Lower leg skin (tissue), 4 donors: ENCODE measurements around the gene GNAT3. TPM values are rescaled to one million over a fixed set of nuclear protein-coding genes. Genes with fewer than 3 reads are reported as not detected.

Experiments
- DNase-seq, 2 donors: peaks; one replicate each; pipeline ENCODE4 v3.0.0-alpha.2; 2019; ENCODE audit warnings: low spot score in 2 of 2
- H3K4me3 ChIP-seq: fragments of 200-600 bp; sonication (generic); 2 replicates; pipeline ENCODE4 v1.5.1; 2017; ENCODE audit warnings: mild to moderate bottlenecking, low read depth; ENCODE audit not compliant: poor library complexity, severe bottlenecking
- CTCF ChIP-seq, 3 donors: fragments of 450-650 bp; IDR thresholded peaks; one replicate each; pipeline ENCODE4 v1.5.1; 2016; ENCODE audit warnings: antibody characterized with exemption in 3 of 3, mild to moderate bottlenecking in 3 of 3, moderate library complexity in 2 of 3
- POLR2A ChIP-seq, 2 donors: fragments of 450-650 bp; IDR thresholded peaks; one replicate each; pipeline ENCODE4 v1.6.1; 2016 to 2017; ENCODE audit warnings: antibody characterized with exemption in 2 of 2, mild to moderate bottlenecking in 1 of 2, moderate library complexity in 1 of 2
- WGBS, 2 donors: methylation state at CpG; one replicate each; pipeline ENCODE4 v1.1.5; 2018; 5-methylcytosine and 5-hydroxymethylcytosine counted together
- intact Hi-C: fragments of 100-400 bp; cut with DNase I; formaldehyde crosslinking; loops from one replicate; pipeline ENCODE4 v1.15.0; 2023; ENCODE audit warnings: low total_unique reads
- total RNA-seq, 4 donors: library from RNA; depleted of rRNA; stranded (reverse); fragments of >200 nt; gene quantifications; one replicate each; pipeline ENCODE4 v1.1.0, GENCODE V29; 2016

Gene GNAT3
- not detected for total RNA-seq

- TF ChIP-seq CTCF (IDR thresholded peaks at IDR 0.05): no peak
- TF ChIP-seq POLR2A (IDR thresholded peaks at IDR 0.05): no peak
- intact Hi-C loops: no loop called here
- no peak within 1 kb of the TSS for H3K4me3 ChIP-seq
- WGBS, 2 donors: 94% methylated on average over 3 of the region's 3 CpGs
- DNase-seq: no peak
Measured at GRCh38 chr7:80511964-80512363, at the start of gene GNAT3. Gene GNAT3, minus strand, starts transcription at chr7:80512064. Its CDS starts 138 bp downstream, at chr7:80511926.

GRCh38 chr7:80558116-80558515 lies 46.3 kb upstream of the GNAT3 start:
- WGBS, 2 donors: 95 to 96% methylated on average over 3 of the region's 3 CpGs
- no peak for TF ChIP-seq CTCF (IDR thresholded peaks at IDR 0.05)
- no peak for TF ChIP-seq POLR2A (IDR thresholded peaks at IDR 0.05)
- H3K4me3 ChIP-seq: no peak overlapping the region
- DNase-seq: no peak
- intact Hi-C loops: no loop called here

GRCh38 chr7:80552031-80552694 lies 40.3 kb upstream of the GNAT3 start:
- DNase-seq: no peak
- intact Hi-C loops: no loop called here
- 11 to 26% methylated on average over 1 of the region's 1 CpG for WGBS, 2 donors
- no peak overlapping the region for H3K4me3 ChIP-seq
- TF ChIP-seq POLR2A (IDR thresholded peaks at IDR 0.05) (no peak), CTCF (IDR thresholded peaks at IDR 0.05) (no peak)

GRCh38 chr7:80550005-80550404 lies 38.1 kb upstream of the GNAT3 start:
- DNase-seq: no peak
- H3K4me3 ChIP-seq: no peak overlapping the region
- intact Hi-C loops: no loop called here
- no peak for TF ChIP-seq POLR2A (IDR thresholded peaks at IDR 0.05)
- TF ChIP-seq CTCF (IDR thresholded peaks at IDR 0.05): no peak
- WGBS, 2 donors: 90 to 92% methylated on average over 2 of the region's 2 CpGs

- intact Hi-C loops: no loop called here
- DNase-seq: no peak
- no peak for TF ChIP-seq CTCF (IDR thresholded peaks at IDR 0.05)
- no peak for TF ChIP-seq POLR2A (IDR thresholded peaks at IDR 0.05)
- no peak overlapping the region for H3K4me3 ChIP-seq
Measured at GRCh38 chr7:80548840-80549530, 37.1 kb upstream of the GNAT3 start.
